ENCODE data around the gene SGF29.
"Not testable (repeated sequence)": the region's sequence is repeated elsewhere in the genome, so short reads cannot be mapped to it uniquely, and the experiment has no call there.

- not testable (repeated sequence) for TF ChIP-seq POLR2AphosphoS5 (IDR thresholded peaks at IDR 0.05); CTCF (IDR thresholded peaks at IDR 0.05 in 8 of 11, conservative IDR thresholded peaks at IDR 0.05 in 3 of 11)
These were observed 68.9 kb downstream of the SGF29 start for GRCh38 chr16:28622532-28623171.

Measured in spleen (tissue), 7 donors.